Activated CD4-positive, alpha-beta memory T cell treated with anti-CD3 and anti-CD28 coated beads for 36 hours (primary cell): ENCODE results near the gene TBC1D24. TPM values are rescaled to one million over a fixed set of nuclear protein-coding genes. Genes with fewer than 3 reads are reported as not detected.
"Not testable (repeated sequence)": the region's sequence is repeated elsewhere in the genome, so short reads cannot be mapped to it uniquely, and the experiment has no call there.

Source experiments
- CTCF ChIA-PET: fragments of 350-600 bp; sonication (Branson Sonifier 250); formaldehyde crosslinking; loops from one replicate; lab custom pipeline; 2021; ENCODE audit warnings: antibody characterized with exemption, inconsistent platforms; lab: Charles Lee
- POLR2A ChIA-PET: fragments of 350-600 bp; sonication (Branson Sonifier 250); formaldehyde crosslinking; loops from one replicate; lab custom pipeline; 2021; ENCODE audit warnings: antibody characterized with exemption; lab: Charles Lee
- DNase-seq: peaks from one replicate; pipeline ENCODE4 v3.0.0-alpha.2; 2020
- H3K27ac Mint-ChIP-seq: one replicate; pipeline ENCODE4 v1.8.0; 2021; ENCODE audit warnings: mixed read lengths
- H3K27me3 Mint-ChIP-seq: one replicate; pipeline ENCODE4 v1.8.0; 2021; ENCODE audit warnings: mixed read lengths
- H3K36me3 Mint-ChIP-seq: one replicate; pipeline ENCODE4 v1.8.0; 2021; ENCODE audit warnings: mixed read lengths
- H3K4me1 Mint-ChIP-seq: one replicate; pipeline ENCODE4 v1.8.0; 2021; ENCODE audit warnings: low read depth, mixed read lengths
- H3K4me3 Mint-ChIP-seq: one replicate; pipeline ENCODE4 v1.8.0; 2021; ENCODE audit warnings: mild to moderate bottlenecking, mixed read lengths
- H3K9me3 Mint-ChIP-seq: one replicate; pipeline ENCODE4 v1.8.0; 2021; ENCODE audit warnings: mixed read lengths
- intact Hi-C: fragments of 100-400 bp; cut with micrococcal nuclease; formaldehyde crosslinking; loops from one replicate; pipeline ENCODE4 v1.15.1; 2023
- total RNA-seq, 2 experiments: library from RNA; stranded (reverse); gene quantifications; one replicate each; pipeline ENCODE4 v1.2.3, GENCODE V29; 2021

TBC1D24 gene
- total RNA-seq, 2 experiments from 2014 or later: 12.2 to 12.4 TPM

DNA sequence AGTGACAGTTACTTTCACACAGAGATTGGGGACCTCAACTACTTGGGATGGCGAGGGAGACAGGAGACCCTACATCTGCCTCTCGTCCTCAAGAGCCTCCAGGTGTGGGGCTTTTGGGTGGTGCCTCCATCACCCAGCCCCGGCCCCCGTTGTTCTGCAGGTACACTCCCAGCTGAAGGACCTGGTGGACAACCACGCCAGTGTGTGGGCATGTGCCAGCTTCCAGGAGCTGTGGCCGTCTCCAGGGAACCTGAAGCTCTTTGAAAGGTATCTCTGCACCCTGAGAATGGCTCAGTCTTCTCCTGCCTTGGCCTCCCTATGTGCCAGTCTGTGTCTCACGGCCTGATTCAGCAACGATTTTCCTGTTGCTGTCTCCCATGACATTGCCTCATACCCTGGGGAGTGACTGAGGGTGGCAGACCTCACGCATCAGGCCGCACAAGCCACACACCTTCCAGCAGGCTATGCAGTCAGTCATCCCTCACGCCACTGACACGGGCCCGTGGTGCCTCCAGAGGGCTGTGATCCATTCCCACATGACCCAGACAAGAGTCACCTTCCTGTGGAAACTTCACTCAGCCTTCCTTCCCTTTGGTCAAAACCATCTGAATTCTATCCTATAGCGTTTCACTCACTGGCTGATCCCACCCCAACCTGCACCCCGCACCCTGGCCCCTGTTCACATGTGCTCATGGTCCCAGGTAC is 42.0 kb upstream of the TBC1D24 start:
- no peak for DNase-seq
- H3K36me3 Mint-ChIP-seq: peaks cover 45% of the 10 kb centered on the region
- intact Hi-C loops: loop anchor here (2.0 kb wide), 1 partner anchor 54 kb away; no protein-coding TSS in a partner anchor
- ChIA-PET CTCF (no interaction called here), POLR2A (no interaction called here)
- H3K9me3 Mint-ChIP-seq: no peaks in the 10 kb centered on the region
- H3K4me3 Mint-ChIP-seq: no peak overlapping the region
- H3K27ac Mint-ChIP-seq: no peak overlapping the region
- no peaks in the 10 kb centered on the region for H3K27me3 Mint-ChIP-seq
- peaks cover 18% of the 10 kb centered on the region for H3K4me1 Mint-ChIP-seq

- CTCF ChIA-PET, H3K9me3 Mint-ChIP-seq, DNase-seq, H3K27ac Mint-ChIP-seq, intact Hi-C loops, H3K27me3 Mint-ChIP-seq, H3K4me3 Mint-ChIP-seq, POLR2A ChIA-PET: not testable (repeated sequence)
- H3K36me3 Mint-ChIP-seq: peaks cover 56% of the 10 kb centered on the region
- H3K4me1 Mint-ChIP-seq: peaks cover 16% of the 10 kb centered on the region
Observed at GRCh38 chr16:2435236-2435635, 39.7 kb upstream of the TBC1D24 start.

- peaks cover 7% of the 10 kb centered on the region for H3K4me1 Mint-ChIP-seq
- no peak overlapping the region for H3K27ac Mint-ChIP-seq
- H3K36me3 Mint-ChIP-seq: peaks cover 53% of the 10 kb centered on the region
- no peak overlapping the region for H3K4me3 Mint-ChIP-seq
- intact Hi-C loops: no loop called here
- no peaks in the 10 kb centered on the region for H3K9me3 Mint-ChIP-seq
- DNase-seq: no peak
- no peaks in the 10 kb centered on the region for H3K27me3 Mint-ChIP-seq
- ChIA-PET POLR2A (interaction anchor here (0.7 kb wide), 1 partner anchor 22 kb away, joined by 3 read pairs; no protein-coding TSS in a partner anchor), CTCF (no interaction called here)
Observed at GRCh38 chr16:2436110-2436509, 38.8 kb upstream of the TBC1D24 start.

DNA sequence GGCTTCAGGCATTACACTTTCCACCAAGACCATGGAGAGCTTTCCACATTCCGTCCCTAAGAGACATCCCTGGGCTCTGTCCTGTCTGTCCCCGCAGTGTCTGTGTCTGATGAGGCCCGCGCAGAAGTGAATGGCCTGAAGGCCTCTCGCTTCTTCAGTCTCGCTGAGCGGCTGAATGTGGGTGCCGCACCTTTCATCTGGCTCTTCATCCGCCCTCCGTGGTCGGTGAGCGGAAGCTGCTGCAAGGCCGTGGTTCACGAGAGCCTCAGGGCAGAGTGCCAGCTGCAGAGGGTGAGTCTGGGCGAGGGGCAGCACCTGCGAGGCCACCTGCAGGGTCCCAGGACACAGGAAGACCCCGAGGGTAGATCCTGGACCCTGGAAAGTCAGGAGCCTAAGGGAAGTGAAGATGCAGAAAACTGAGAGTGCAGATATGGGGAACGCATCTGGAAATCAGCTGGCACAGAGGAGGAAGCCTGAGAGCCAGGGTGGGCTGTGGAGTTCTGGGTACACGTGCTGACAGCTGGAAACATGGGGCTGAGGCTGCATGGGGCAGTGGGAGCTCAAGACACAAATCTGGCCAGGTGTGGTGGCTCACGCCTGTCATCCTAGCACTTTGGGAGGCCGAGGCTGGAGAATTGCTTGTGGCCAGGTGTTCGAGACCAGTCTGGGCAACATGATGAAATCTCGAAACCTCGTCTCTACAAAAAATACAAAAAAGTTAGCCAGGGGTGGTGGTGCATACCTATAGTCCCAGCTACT is 37.7 kb upstream of the TBC1D24 start:
- POLR2A ChIA-PET: interaction anchor here (1.5 kb wide), 1 partner anchor 9 kb away, joined by 5 read pairs; no protein-coding TSS in a partner anchor
- no peaks in the 10 kb centered on the region for H3K9me3 Mint-ChIP-seq
- intact Hi-C loops: no loop called here
- H3K27ac Mint-ChIP-seq: no peak overlapping the region
- peaks cover 51% of the 10 kb centered on the region for H3K36me3 Mint-ChIP-seq
- no peak for DNase-seq
- peaks cover 7% of the 10 kb centered on the region for H3K4me1 Mint-ChIP-seq
- H3K27me3 Mint-ChIP-seq: no peaks in the 10 kb centered on the region
- no peak overlapping the region for H3K4me3 Mint-ChIP-seq
- CTCF ChIA-PET: no interaction called here

- DNase-seq: no peak
- intact Hi-C loops: no loop called here
- H3K9me3 Mint-ChIP-seq: no peaks in the 10 kb centered on the region
- no peak overlapping the region for H3K27ac Mint-ChIP-seq
- peaks cover 7% of the 10 kb centered on the region for H3K4me1 Mint-ChIP-seq
- H3K36me3 Mint-ChIP-seq: peaks cover 44% of the 10 kb centered on the region
- ChIA-PET POLR2A (interaction anchor here (1.5 kb wide), 1 partner anchor 10 kb away, joined by 5 read pairs; no protein-coding TSS in a partner anchor), CTCF (no interaction called here)
- H3K27me3 Mint-ChIP-seq: no peaks in the 10 kb centered on the region
- no peak overlapping the region for H3K4me3 Mint-ChIP-seq
Observed at GRCh38 chr16:2438121-2438520, 36.8 kb upstream of the TBC1D24 start.

- H3K9me3 Mint-ChIP-seq: no peaks in the 10 kb centered on the region
- CTCF ChIA-PET: interaction anchor here (1.2 to 1.8 kb wide), 2 partner anchors 10 to 12 kb away, joined by 3 to 7 read pairs; partner anchors contain the start of gene CCNF
- POLR2A ChIA-PET: interaction anchor here (0.7 kb wide), 1 partner anchor 20 kb away, joined by 3 read pairs; the partner anchor contains the start of gene TEDC2
- H3K4me3 Mint-ChIP-seq: no peak overlapping the region
- peaks cover 44% of the 10 kb centered on the region for H3K36me3 Mint-ChIP-seq
- intact Hi-C loops: no loop called here
- peaks cover 7% of the 10 kb centered on the region for H3K4me1 Mint-ChIP-seq
- no peak for DNase-seq
- H3K27ac Mint-ChIP-seq: peak overlapping the region; percentile 23
- no peaks in the 10 kb centered on the region for H3K27me3 Mint-ChIP-seq
Observed at GRCh38 chr16:2439598-2439997, 35.3 kb upstream of the TBC1D24 start.

DNA sequence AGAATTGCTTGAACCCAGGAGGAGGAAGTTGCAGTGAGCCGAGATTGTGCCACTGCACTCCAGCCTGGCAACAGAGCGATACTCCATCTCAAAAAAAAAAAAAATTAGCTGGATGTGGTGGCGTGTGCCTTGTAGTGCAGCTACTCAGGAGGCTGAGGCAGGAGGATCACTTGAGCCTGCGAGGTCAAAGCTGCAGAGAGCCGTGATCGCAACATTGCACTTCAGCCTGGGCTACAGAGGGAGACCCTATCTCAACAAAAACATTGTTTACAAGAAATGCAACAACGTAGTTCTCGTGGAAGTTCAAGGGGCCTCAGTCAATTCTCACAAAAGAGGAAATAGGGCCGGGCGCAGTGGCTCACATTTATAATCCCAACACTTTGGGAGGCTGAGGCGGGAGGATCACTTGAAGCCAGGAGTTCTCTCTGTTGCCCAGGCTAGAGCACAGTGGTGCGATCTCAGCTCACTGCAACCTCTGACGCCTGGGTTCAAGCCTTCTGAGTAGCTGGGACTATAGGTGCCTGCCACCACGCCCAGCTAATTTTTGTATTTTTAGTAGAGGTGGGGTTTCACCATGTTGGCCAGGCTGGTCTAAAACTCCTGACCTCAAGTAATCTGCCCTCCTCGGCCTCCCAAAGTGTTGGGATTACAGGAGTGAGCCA is 33.7 kb upstream of the TBC1D24 start:
- H3K4me1 Mint-ChIP-seq, H3K4me3 Mint-ChIP-seq, DNase-seq, intact Hi-C loops, H3K9me3 Mint-ChIP-seq, H3K27me3 Mint-ChIP-seq: not testable (repeated sequence)
- ChIA-PET CTCF (interaction anchor here (1.8 kb wide), 1 partner anchor 11 kb away, joined by 7 read pairs; the partner anchor contains the start of gene CCNF), POLR2A (interaction anchor here (1.5 kb wide), 1 partner anchor 12 kb away, joined by 3 read pairs; the partner anchor contains the start of gene CCNF)
- Mint-ChIP-seq H3K27ac (peak overlapping the region; percentile 18), H3K36me3 (peaks cover 55% of the 10 kb centered on the region)

GRCh38 chr16:2443555-2443954 is 31.4 kb upstream of the TBC1D24 start:
- no peak overlapping the region for H3K27ac Mint-ChIP-seq
- DNase-seq: no peak
- intact Hi-C loops: no loop called here
- H3K36me3 Mint-ChIP-seq: peaks cover 54% of the 10 kb centered on the region
- no peaks in the 10 kb centered on the region for H3K27me3 Mint-ChIP-seq
- peaks cover 7% of the 10 kb centered on the region for H3K4me1 Mint-ChIP-seq
- H3K4me3 Mint-ChIP-seq: no peak overlapping the region
- POLR2A ChIA-PET: interaction anchor here (0.6 kb wide), 1 partner anchor 1795 kb away, joined by 3 read pairs; the partner anchor contains the start of gene WDR90
- H3K9me3 Mint-ChIP-seq: no peaks in the 10 kb centered on the region
- CTCF ChIA-PET: interaction anchor here (0.9 kb wide), 1 partner anchor 249 kb away, joined by 3 read pairs; no protein-coding TSS in a partner anchor

- CTCF ChIA-PET: no interaction called here
- H3K9me3 Mint-ChIP-seq: no peaks in the 10 kb centered on the region
- POLR2A ChIA-PET: no interaction called here
- H3K27ac Mint-ChIP-seq: no peak overlapping the region
- no peak for DNase-seq
- no peaks in the 10 kb centered on the region for H3K4me1 Mint-ChIP-seq
- H3K27me3 Mint-ChIP-seq: no peaks in the 10 kb centered on the region
- intact Hi-C loops: no loop called here
- H3K4me3 Mint-ChIP-seq: no peak overlapping the region
- H3K36me3 Mint-ChIP-seq: peaks cover 59% of the 10 kb centered on the region
Observed at GRCh38 chr16:2447920-2448583, 26.9 kb upstream of the TBC1D24 start.

- ChIA-PET POLR2A (interaction anchor here (0.9 kb wide), 1 partner anchor 11 kb away, joined by 3 read pairs; the partner anchor contains the start of gene TEDC2), CTCF (interaction anchor here (1.6 kb wide), 1 partner anchor 52 kb away, joined by 3 read pairs; no protein-coding TSS in a partner anchor)
- DNase-seq: no peak
- intact Hi-C loops: no loop called here
- Mint-ChIP-seq H3K27ac (no peak overlapping the region), H3K4me3 (no peak overlapping the region), H3K36me3 (peaks cover 60% of the 10 kb centered on the region), H3K27me3 (no peaks in the 10 kb centered on the region), H3K9me3 (no peaks in the 10 kb centered on the region), H3K4me1 (no peaks in the 10 kb centered on the region)
Observed at GRCh38 chr16:2449118-2449517, 25.8 kb upstream of the TBC1D24 start.

DNA sequence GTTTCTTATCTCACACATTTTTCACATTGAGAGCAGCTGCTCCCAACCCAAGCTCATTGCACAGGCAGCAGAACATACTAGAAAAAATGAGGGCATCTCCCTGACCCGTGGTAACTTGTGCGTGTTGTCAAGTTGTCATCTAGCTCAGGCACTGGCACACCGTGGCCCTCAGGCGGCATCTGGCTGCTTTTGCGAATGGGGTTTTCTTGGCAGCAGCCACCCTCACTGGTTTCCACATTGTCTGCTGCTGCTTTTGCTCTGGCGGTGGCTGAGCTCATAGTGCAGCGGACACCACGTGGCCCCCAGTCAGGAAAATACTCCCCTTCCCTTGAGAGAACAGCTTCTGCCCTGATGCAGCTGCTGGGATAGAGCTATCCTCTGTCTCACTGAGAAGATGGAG is 24.4 kb upstream of the TBC1D24 start:
- H3K27me3 Mint-ChIP-seq: no peaks in the 10 kb centered on the region
- H3K4me1 Mint-ChIP-seq: no peaks in the 10 kb centered on the region
- H3K4me3 Mint-ChIP-seq: no peak overlapping the region
- H3K9me3 Mint-ChIP-seq: no peaks in the 10 kb centered on the region
- ChIA-PET CTCF (interaction anchor here (1.6 kb wide), 1 partner anchor 51 kb away, joined by 3 read pairs; no protein-coding TSS in a partner anchor), POLR2A (no interaction called here)
- H3K27ac Mint-ChIP-seq: no peak overlapping the region
- peaks cover 55% of the 10 kb centered on the region for H3K36me3 Mint-ChIP-seq
- intact Hi-C loops: no loop called here
- DNase-seq: no peak
